DOHH2 (cell line): ENCODE data around the gene TRAPPC11.

Source experiments
- H3F3A ChIP-seq: fragments of 200-600 bp; sonication (generic), shearing (Covaris generic); 2 replicates; pipeline ENCODE4 v1.6.0; 2016; ENCODE audit warnings: antibody characterized with exemption, mild to moderate bottlenecking; ENCODE audit not compliant: control insufficient read depth, insufficient read depth
- H3K27ac ChIP-seq: fragments of 200-600 bp; sonication (generic); 2 replicates; pipeline ENCODE4 v1.5.1; 2014; ENCODE audit warnings: low read depth, mild to moderate bottlenecking, low read length, moderate library complexity
- H3K27me3 ChIP-seq: fragments of 200-600 bp; sonication (generic); 2 replicates; pipeline ENCODE4 v1.6.1; 2014; ENCODE audit warnings: mild to moderate bottlenecking, low read length, mixed read lengths; ENCODE audit not compliant: control insufficient read depth
- H3K36me3 ChIP-seq: fragments of 200-600 bp; sonication (generic); 2 replicates; pipeline ENCODE4 v1.6.1; 2014; ENCODE audit warnings: mild to moderate bottlenecking, low read length, moderate library complexity, mixed read lengths; ENCODE audit not compliant: control insufficient read depth
- H3K4me1 ChIP-seq: fragments of 200-600 bp; sonication (generic); 2 replicates; pipeline ENCODE4 v1.6.1; 2014; ENCODE audit warnings: mild to moderate bottlenecking, low read length, mixed read lengths; ENCODE audit not compliant: control insufficient read depth
- H3K4me2 ChIP-seq: fragments of 200-600 bp; sonication (generic); 2 replicates; pipeline ENCODE4 v1.6.0; 2014; ENCODE audit warnings: mild to moderate bottlenecking, low read length, moderate library complexity
- H3K4me3 ChIP-seq: fragments of 200-600 bp; sonication (generic); 2 replicates; pipeline ENCODE4 v1.5.1; 2014; ENCODE audit warnings: mild to moderate bottlenecking, low read length, mixed read lengths
- H3K79me2 ChIP-seq: fragments of 200-600 bp; sonication (generic); 2 replicates; pipeline ENCODE4 v1.6.1; 2014; ENCODE audit warnings: mild to moderate bottlenecking, low read length, mixed read lengths; ENCODE audit not compliant: control insufficient read depth
- H3K9me2 ChIP-seq: fragments of 200-600 bp; sonication (generic); replicated peaks from 2 replicates; pipeline ENCODE4 v1.6.1; 2014; ENCODE audit warnings: mild to moderate bottlenecking, low read length, mixed read lengths; ENCODE audit not compliant: control insufficient read depth
- H3K9me3 ChIP-seq: fragments of 200-600 bp; sonication (generic); 2 replicates; pipeline ENCODE4 v1.6.1; 2014; ENCODE audit warnings: antibody characterized with exemption, low read length, mixed read lengths; ENCODE audit not compliant: control insufficient read depth, insufficient read depth
- H4K20me1 ChIP-seq: fragments of 200-600 bp; sonication (generic); 2 replicates; pipeline ENCODE4 v1.6.0; 2014; ENCODE audit warnings: low read depth, mild to moderate bottlenecking, antibody characterized with exemption, low read length, moderate library complexity; ENCODE audit not compliant: control insufficient read depth, insufficient read depth
- EZH2phosphoT487 ChIP-seq: fragments of 200-600 bp; sonication (generic); IDR thresholded peaks from 2 replicates; pipeline ENCODE4 v1.6.1; 2017; ENCODE audit warnings: borderline replicate concordance, mild to moderate bottlenecking, antibody characterized with exemption, low read length, moderate library complexity, mixed read lengths
- TF ChIP-seq, protein P1 (sequence below): fragments of 200-600 bp; sonication (generic); IDR thresholded peaks from one replicate; pipeline ENCODE4 v1.5.1; 2014; ENCODE audit warnings: antibody characterized with exemption, mild to moderate bottlenecking, low read depth, low read length; ENCODE audit not compliant: poor library complexity, severe bottlenecking

TRAPPC11 gene

DNA sequence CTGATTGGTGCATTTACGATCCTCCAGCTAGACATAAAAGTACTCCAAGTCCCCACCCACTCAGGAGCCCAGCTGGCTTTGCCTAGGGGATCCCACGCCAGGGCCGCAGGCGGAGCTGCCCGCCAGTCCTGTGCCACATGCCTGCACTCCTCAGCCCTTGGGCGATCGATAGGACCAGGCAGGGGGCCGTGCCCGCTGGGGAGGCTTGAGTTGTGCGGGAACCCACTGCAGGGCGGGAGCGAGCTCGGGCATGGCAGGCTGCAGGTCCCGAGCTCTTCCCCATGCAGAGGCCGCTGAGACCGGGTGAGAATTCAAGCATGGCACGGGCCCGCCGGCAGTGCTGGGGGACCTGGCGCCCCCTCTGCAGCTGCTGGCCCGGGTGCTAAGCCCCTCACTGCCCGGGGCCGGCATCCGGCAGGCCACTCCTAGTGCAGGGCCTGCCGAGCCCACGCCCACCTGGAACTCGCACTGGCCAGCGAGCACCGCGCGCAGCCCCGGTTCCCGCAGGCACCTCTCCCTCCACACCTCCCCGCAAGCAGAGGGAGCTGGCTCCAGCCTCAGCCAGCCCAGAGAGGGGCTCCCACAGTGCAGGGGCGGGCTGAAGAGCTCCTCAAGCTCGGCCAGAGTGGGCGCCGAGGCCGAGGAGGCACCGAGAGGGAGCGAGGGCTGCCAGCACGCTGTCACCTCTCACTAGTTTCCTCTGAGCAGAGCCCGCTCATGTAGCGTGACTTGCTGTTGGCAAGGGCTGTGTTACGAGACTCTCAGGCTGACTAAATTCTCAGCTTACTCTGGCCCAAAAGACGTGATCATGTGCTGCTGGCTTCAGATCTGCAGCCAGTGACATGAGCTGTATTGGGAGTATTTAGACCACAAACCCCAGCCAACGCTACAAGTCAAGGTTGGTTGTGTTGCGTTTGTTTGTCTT lies 87.5 kb downstream of the TRAPPC11 start:
- H3K4me3 ChIP-seq: no peak overlapping the region
- no peaks in the 10 kb centered on the region for H3K9me2 ChIP-seq
- H3K36me3 ChIP-seq: no peaks in the 10 kb centered on the region
- no peak overlapping the region for H3K4me2 ChIP-seq
- H4K20me1 ChIP-seq: no peaks in the 10 kb centered on the region
- H3K9me3 ChIP-seq: no peaks in the 10 kb centered on the region; the same call in 1 of the 2 replicates
- no peaks in the 10 kb centered on the region for H3F3A ChIP-seq
- H3K27me3 ChIP-seq: no peaks in the 10 kb centered on the region
- no peaks in the 10 kb centered on the region for H3K79me2 ChIP-seq
- no peaks in the 10 kb centered on the region for H3K4me1 ChIP-seq
- TF ChIP-seq, protein P1, sequence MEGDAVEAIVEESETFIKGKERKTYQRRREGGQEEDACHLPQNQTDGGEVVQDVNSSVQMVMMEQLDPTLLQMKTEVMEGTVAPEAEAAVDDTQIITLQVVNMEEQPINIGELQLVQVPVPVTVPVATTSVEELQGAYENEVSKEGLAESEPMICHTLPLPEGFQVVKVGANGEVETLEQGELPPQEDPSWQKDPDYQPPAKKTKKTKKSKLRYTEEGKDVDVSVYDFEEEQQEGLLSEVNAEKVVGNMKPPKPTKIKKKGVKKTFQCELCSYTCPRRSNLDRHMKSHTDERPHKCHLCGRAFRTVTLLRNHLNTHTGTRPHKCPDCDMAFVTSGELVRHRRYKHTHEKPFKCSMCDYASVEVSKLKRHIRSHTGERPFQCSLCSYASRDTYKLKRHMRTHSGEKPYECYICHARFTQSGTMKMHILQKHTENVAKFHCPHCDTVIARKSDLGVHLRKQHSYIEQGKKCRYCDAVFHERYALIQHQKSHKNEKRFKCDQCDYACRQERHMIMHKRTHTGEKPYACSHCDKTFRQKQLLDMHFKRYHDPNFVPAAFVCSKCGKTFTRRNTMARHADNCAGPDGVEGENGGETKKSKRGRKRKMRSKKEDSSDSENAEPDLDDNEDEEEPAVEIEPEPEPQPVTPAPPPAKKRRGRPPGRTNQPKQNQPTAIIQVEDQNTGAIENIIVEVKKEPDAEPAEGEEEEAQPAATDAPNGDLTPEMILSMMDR: no peak
- no peak for TF ChIP-seq EZH2phosphoT487
- no peak overlapping the region for H3K27ac ChIP-seq

DNA sequence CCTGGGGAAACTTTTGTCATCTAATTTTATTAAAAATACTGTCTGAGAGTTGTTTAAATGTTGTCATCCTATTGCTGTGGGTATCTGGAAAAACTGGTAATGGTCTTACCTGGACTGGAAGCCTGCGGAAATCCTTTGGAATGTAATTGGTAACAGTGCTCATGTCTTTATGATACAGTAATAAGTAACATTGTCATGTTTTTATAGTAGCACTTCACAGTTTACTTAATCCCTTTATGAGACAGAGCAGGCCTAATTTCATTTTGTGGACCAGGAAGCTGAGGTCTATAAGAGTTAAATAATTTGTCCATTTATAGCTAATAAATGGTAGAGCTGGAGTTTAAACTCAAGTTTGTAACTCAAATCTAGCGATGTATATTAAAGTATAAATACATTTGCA lies 88.3 kb downstream of the TRAPPC11 start:
- TF ChIP-seq, protein P1: no peak
- TF ChIP-seq EZH2phosphoT487: no peak
- H3K4me1 ChIP-seq: no peaks in the 10 kb centered on the region

DNA sequence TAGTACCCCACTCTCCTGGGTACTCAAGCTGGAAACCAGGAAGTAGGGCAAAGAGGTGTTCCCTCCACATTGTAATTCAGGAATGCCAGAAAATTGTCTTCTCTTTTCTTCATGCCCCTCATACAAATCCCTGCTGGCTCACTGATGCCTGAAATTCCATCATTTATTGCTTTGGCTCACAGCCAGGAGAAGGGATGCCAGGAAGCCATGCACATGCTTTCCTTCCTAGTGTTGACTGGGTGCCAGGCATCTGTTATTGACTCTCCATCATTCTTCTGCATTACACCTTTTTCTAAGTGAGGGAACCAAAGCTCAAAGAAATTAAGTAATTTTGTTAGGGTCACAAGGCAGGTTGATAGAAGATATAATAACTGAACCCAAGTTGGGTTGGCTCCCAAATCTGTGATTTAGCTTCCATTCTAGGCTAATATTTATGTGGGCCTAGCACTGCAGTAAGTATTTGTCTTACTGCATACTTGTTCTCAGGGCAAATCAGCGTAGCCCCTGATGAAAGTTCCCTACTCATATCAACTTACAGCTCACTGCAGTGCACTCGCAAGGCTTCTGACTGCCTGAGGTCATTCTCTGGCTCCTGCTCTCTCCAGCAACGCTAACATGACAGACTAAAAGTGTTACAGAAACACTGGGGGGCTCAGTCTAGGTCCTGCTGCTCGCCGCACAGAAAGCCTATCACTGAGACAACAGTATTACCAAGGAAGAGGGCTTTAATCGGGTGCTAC lies 89.0 kb downstream of the TRAPPC11 start:
- H3K27ac ChIP-seq: no peak overlapping the region
- no peaks in the 10 kb centered on the region for H3K79me2 ChIP-seq
- no peaks in the 10 kb centered on the region for H4K20me1 ChIP-seq
- no peaks in the 10 kb centered on the region for H3K36me3 ChIP-seq
- no peaks in the 10 kb centered on the region; the same call in 1 of the 2 replicates for H3K9me3 ChIP-seq
- no peak for TF ChIP-seq EZH2phosphoT487
- TF ChIP-seq, protein P1: no peak
- H3F3A ChIP-seq: no peaks in the 10 kb centered on the region
- no peak overlapping the region for H3K4me2 ChIP-seq
- H3K4me3 ChIP-seq: no peak overlapping the region
- no peaks in the 10 kb centered on the region for H3K9me2 ChIP-seq
- no peaks in the 10 kb centered on the region for H3K27me3 ChIP-seq
- H3K4me1 ChIP-seq: no peaks in the 10 kb centered on the region

More for the DNA sequence above, 88.3 kb downstream of the TRAPPC11 start:
- Histone ChIP-seq H3K4me2 (no peak overlapping the region), H3K27me3 (no peaks in the 10 kb centered on the region), H3K36me3 (no peaks in the 10 kb centered on the region), H3K9me2 (no peaks in the 10 kb centered on the region), H4K20me1 (no peaks in the 10 kb centered on the region), H3K4me3 (no peak overlapping the region), H3K79me2 (no peaks in the 10 kb centered on the region), H3F3A (no peaks in the 10 kb centered on the region), H3K27ac (no peak overlapping the region), H3K9me3 (no peaks in the 10 kb centered on the region; the same call in 1 of the 2 replicates)
